ENCODE data around the gene UBL4A.

DNA sequence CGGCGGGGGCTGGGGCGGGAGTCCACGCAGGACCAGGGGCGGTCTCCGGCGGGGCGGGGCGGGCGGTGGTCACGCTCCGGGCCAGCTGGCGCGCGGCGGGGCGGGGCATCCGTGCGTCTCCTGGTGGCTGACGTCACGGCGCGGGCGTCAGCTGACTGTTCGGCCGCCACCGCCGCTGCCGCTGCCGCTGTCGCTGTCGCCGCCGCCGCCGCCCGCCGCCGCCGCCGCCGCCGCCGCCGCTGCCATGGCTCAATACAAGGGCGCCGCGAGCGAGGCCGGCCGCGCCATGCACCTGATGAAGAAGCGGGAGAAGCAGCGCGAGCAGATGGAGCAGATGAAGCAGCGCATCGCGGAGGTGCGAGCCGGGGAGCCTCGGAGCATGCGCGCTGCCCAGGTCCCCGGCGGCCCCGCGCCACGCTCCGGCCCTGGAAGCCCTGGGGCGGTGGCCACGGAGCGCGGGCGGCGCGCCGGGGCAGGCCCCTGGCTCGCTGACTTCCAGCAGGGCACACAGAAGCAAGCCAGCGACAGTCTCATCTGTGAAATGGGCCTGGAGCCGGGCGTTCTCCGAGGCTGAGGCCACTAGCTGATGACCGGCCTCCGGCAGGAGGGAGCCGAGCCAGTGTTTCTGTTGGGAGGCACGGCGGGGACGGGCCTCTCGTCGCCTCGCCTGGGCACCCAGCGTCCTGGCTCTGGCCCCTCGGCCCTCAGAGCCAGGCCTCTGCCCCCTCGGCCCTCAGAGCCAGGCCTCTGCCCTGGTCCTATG, 42.2 kb downstream of the UBL4A start, which contains the start of gene FAM50A:
- TF ChIP-seq EP300 (IDR thresholded peaks at IDR 0.05), result no peak
- no peak for TF ChIP-seq POLR2A (IDR thresholded peaks at IDR 0.05)
- TF ChIP-seq, protein P1, sequence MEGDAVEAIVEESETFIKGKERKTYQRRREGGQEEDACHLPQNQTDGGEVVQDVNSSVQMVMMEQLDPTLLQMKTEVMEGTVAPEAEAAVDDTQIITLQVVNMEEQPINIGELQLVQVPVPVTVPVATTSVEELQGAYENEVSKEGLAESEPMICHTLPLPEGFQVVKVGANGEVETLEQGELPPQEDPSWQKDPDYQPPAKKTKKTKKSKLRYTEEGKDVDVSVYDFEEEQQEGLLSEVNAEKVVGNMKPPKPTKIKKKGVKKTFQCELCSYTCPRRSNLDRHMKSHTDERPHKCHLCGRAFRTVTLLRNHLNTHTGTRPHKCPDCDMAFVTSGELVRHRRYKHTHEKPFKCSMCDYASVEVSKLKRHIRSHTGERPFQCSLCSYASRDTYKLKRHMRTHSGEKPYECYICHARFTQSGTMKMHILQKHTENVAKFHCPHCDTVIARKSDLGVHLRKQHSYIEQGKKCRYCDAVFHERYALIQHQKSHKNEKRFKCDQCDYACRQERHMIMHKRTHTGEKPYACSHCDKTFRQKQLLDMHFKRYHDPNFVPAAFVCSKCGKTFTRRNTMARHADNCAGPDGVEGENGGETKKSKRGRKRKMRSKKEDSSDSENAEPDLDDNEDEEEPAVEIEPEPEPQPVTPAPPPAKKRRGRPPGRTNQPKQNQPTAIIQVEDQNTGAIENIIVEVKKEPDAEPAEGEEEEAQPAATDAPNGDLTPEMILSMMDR (IDR thresholded peaks at IDR 0.05), result no peak
